HG03354 (cell line): ENCODE results near the gene LMF1.
"Not testable (repeated sequence)": the region's sequence is repeated elsewhere in the genome, so short reads cannot be mapped to it uniquely, and the experiment has no call there.

Experiments
- ATAC-seq: cut with Tn5 transposase; IDR thresholded peaks from one replicate; pipeline ENCODE4 v1.9.1; 2021; ENCODE audit warnings: mild to moderate bottlenecking; ENCODE audit not compliant: unreplicated experiment, poor library complexity, severe bottlenecking

The LMF1 gene

DNA sequence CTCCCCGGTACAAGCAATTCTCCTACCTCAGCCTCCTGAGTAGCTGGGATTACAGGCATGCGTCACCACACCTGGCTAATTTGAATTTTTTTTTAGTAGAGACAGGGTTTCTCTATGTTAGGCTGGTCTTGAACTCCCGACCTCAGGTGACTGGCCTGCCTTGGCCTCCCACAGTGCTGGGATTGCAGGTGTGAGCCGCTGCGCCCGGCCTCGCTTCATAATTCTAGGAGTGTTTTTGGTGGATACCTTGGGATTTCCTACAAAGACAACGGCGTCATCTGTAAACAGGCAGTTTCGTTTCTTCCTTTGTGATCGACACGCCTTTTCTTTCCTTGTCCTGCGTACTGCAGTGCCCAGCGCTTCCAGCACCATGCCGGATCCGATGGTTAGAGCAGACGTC, 109.3 kb downstream of the LMF1 start:
- no peak for ATAC-seq

DNA sequence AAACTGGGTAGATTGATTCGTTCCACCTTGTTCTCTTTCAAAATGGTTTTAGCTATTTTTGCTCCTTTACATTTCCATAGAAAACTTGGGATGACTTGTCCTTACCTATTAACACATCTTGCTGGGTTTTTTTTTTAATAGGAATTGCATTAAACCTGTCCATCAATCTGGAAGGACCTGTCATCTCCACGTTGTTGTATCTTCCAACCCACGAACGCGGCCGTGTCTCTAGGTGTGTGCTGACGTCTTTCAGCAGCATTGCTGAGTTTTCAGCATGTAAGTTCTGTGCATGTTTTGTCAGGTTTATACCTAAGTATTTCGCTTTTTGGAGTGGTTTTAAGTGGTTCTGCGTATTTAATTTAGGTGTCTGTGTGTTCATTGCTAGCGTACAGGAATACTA, 109.9 kb downstream of the LMF1 start:
- no peak for ATAC-seq

DNA sequence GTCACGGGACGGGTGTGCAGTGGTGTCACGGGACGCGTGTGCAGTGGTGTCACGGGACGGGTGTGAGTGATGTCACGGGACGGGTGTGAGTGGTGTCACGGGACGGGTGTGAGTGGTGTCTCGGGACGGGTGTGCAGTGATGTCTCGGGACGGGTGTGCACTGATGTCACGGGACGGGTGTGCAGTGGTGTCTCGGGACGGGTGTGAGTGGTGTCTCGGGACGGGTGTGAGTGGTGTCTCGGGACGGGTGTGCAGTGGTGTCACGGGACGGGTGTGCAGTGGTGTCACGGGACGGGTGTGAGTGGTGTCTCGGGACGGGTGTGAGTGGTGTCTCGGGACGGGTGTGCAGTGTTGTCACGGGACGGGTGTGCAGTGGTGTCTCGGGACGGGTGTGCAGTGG, 111.8 kb downstream of the LMF1 start:
- not testable (repeated sequence) for ATAC-seq

DNA sequence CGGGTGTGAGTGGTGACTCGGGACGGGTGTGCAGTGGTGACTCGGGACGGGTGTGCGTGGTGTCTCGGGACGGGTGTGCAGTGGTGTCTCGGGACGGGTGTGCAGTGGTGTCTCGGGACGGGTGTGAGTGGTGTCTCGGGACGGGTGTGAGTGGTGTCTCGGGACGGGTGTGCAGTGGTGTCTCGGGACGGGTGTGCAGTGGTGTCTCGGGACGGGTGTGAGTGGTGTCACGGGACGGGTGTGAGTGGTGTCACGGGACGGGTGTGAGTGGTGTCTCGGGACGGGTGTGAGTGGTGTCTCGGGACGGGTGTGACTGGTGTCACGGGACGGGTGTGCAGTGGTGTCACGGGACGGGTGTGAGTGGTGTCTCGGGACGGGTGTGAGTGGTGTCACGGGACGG, 112.3 kb downstream of the LMF1 start:
- not testable (repeated sequence) for ATAC-seq

DNA sequence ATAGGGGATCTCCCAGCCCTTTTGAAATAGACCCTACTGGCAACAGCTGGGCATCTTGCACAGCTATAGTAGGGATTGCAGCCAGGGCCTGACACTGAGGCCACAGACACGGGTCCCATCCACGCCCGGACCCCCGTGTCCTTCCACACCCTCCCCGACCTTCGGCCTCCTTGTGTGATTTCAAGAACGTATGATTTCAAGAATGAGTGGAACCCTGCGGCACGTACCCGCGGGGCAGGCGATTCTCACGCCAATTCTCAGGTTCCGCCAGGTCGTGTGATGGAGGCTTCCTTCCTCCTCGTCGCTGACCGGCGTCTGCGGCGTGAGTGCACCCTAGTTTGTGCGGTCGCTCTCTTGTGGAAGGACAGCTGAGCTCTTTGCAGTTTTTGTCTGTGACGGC, 114.0 kb downstream of the LMF1 start:
- ATAC-seq, result no peak

DNA sequence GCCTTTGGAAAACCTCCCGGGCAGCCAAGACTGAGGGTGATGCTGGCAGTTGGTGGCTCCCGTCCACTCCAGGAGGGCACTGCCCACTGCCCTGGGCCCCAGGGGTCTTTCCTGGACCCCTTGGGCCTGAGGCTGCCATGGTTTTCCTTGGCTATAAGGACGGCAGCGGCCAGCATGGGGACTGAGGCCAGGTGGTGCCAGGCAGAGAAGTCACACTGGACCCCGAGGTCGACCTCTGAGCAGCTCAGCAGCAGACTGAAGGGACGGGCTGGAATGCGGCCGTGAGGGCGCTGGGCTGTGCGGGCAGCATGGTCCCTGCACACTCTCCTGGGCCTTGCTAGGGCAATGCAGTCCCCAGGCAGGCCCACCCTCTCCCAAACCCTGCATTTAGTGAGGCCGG, 114.7 kb downstream of the LMF1 start:
- no peak for ATAC-seq

DNA sequence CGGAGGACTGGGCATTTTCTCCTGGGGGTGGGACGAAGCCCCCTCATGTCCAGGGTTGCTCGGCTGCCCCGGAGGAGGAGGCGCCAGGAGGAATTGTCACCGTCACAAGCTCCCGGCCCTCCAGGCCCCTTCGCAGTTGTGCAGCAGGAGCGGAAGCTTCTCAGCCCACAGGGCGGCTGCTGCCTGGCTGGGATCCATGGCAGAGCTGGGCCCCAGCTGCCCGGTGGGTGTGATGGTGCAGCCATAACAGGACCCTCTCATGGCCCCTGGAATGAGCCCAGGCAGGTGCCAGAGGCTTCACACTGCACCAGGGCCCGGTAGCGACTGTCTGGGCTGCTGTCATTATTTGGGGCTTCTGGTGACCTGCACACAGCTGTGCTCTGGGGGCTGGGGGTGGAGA, 115.3 kb downstream of the LMF1 start:
- no peak for ATAC-seq

DNA sequence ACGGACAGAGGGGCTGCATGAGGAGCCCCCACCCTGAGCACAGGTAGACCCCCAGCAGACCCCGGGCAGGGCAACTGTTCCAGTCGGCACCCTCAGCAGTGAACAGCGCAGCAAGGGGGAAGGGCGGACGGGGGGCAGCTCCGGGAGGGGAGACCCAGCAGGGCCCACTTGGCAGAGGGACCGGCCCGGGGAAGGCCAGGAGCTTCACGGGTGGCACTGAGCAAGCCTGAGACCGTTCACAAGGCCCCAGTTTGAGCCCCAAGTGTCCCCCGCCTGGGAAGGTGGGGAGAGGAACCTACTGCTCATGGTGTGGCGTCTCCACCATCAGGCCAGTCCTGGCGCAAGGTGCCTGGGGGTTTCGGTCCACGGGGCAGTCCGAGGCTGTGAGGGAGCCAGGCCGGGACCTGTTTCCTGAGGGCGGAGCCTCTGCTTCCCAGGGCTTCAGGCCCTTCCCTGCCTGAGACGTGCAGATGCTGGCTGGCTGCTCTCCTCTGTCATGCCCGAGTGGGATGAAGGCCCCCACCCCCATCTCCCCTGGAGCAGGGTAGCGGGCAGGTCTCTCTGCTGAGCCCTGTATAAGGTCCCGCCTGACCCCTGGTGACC, 115.9 kb downstream of the LMF1 start:
- ATAC-seq, result no peak

DNA sequence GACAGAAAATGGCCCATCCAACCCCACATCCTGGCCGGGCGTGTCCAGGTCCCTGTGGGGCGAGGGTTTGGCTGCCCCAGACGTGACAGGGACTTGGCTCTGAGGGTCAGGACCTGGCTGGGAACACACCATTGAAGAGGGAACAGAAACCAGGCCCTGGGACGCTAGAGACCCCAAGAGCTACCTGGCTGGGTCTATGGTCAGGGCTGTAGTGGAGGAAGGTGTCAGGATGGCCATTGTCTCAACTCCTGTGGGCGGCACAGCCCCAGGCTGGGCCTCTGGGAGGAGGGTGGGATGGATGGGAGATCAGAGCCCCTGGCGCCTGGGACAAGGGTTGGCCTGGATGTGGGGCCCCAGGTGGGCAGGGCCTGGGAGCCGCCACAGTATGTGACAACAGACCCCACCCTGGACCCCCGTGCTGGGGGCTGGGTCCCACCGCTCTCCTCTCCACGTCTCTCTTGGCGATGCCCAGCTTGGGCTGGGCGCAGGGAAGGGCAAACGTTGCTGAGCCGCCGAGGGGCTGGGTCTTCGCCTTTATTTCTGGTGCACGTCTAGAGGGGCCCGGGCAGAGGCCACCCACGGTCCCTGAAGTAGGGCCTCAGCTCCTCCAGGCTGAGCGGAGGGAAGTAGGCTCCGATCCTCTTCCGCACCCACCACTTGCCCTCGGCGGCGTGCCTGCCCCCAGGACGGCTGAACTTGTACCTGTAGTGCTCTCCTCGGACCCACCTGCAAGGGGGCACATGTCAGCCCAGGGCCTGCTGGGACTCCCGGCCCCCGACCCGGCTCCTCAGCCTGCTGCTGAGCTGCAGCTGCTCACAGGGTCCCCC, 116.6 kb downstream of the LMF1 start:
- ATAC-seq, result no peak

DNA sequence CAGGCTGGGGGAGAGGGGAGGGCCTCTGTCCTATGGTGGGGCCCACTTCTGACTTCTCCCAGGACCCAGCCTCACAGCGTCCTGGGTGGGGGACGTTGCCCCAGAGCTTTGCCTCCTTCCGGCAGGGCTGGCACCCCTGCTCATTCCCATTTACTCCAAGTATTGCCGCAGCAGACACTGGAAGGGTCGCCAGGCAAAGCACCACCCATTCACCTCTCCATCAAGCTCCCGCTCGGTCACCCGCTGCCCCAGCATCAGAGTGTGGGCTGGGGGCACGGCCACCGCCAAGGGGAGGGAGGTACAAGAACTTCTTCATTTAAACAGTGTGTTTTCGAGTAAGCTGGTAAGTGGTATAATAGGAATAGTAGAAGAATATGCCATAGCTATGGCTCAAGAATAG, 117.5 kb downstream of the LMF1 start:
- no peak for ATAC-seq

DNA sequence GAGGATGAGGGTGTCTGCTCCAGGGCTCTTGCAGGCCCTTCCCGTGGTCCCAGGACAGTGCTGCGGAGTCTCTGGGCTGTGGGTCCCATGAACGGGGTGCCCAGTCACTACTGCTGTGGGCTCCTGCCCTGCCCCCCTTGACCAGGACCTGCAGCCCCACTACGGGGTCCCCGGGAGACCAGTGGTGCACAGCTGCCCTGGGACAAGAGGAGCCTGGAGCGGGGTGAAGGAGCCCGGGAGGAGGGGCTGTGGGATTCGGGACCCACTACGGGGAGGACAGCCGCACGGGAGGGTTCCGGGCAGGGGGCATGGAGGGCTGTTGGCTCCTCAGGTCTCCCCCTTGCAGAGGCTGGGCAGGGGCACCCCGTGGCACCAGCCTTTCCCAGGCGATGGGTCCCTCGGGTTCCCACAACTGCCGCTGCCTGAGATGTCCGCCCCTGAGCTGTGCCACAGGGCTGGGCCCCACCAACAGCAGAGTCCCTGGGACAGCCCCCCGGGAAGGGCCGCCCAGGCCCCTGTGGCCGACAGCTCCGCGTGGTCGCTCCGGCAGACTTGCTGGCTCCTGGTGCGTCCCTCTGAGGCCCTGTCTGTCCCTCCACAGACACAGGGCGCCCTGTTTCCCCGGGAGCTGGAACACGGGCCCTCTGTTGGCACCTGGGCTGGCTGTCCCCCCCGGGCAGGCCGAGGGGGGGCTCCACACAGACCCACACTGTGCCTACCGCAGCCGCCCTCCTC, 118.2 kb downstream of the LMF1 start:
- no peak for ATAC-seq

DNA sequence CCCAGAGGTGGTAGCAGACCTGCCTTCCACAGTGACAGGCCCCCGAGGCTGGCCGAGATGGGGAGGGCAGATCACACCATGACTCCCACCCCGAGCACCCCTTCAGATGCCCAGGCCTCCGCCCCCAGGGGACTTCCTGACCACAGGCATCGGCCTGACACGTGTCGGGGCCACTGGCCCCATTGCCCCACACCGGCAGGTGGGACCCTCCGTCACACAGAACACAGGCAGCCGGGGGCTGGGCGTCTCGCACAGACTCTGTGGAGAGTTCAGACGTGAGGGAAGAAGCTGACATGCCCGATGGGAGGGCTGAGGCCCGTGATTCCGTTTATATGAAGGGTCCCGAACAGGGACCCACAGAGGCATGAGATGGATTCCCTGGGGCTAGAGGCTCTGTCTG, 118.9 kb downstream of the LMF1 start:
- no peak for ATAC-seq

DNA sequence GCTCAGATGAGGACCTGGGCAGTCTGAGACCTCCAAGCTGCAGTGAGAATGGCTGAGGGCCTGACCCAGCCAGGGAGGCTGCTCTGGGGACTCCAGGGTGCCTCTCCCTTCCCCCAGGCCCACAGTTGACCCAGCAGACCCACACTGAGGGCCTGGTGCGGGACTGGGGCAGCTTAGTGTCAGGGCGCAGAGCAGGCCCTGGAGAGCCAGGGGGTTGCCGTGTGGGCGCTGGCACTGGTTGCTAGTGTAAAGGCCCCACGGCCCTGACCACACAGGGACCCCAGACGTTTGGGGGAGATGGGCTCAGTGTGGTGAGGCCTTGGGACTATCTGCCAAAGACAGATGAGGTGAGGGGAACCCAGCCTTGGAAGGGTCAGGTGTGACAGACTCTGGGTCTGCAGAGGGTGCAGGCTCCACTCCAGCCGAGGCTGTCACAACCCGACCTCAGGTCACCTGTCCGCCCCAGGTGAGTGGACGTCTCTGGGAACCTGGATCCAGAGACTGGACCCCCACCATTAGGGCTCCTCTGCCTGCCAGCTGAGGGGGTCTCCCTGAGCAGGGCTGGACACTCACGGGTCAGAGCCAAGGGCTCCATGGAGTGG, 119.5 kb downstream of the LMF1 start:
- no peak for ATAC-seq

DNA sequence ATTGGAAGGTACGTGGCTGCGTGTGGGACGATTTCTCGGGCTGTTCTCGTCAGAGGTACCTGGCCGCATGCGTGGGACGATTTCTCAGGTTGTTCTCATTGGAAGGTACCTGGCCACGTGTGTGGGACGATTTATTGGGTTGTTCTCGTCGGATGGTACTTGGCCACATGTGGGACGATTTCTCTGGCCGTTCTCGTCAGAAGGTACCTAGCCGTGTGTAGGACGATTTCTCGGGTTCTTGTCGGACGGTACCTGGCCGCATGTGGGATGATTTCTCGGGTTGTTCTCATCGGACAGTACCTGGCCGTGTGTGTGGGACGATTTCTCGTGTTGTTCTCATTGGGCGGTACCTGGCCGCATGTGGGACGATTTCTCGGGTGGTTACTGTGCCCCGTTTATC, 120.1 kb downstream of the LMF1 start:
- ATAC-seq, result no peak

DNA sequence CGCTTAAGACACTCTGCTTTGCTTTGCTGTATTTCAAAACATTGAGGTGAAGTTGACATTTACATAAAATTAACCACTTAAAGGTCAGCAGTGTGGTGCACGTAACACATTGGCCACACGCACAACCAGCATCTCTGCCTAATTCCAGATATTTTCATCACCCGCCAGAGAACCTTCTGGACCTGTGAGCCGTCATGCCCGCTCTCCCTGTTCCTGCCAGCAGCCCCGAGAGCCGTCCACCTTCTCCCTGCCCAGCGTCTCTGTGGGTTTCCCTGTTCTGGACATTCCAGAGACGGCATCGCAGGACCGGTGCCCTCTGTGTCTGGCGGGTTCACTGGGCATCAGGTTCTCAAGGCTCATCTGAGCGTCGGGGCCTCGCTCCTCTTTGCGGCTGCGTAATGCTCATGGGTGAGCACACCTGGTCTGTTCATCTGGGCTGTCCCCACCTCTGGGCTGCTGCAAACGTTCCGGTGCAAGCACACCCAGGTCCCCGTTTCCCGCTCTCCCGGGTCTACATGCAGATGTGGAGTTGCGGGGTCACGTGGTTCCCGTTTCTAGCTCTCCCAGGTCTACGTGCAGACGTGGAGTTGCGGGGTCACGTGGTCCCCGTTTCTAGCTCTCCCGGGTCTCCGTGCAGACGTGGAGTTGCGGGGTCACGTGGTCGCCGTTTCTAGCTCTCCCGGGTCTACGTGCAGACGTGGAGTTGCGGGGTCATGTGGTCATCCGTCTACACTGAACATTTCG, 122.1 kb downstream of the LMF1 start:
- ATAC-seq, result no peak

DNA sequence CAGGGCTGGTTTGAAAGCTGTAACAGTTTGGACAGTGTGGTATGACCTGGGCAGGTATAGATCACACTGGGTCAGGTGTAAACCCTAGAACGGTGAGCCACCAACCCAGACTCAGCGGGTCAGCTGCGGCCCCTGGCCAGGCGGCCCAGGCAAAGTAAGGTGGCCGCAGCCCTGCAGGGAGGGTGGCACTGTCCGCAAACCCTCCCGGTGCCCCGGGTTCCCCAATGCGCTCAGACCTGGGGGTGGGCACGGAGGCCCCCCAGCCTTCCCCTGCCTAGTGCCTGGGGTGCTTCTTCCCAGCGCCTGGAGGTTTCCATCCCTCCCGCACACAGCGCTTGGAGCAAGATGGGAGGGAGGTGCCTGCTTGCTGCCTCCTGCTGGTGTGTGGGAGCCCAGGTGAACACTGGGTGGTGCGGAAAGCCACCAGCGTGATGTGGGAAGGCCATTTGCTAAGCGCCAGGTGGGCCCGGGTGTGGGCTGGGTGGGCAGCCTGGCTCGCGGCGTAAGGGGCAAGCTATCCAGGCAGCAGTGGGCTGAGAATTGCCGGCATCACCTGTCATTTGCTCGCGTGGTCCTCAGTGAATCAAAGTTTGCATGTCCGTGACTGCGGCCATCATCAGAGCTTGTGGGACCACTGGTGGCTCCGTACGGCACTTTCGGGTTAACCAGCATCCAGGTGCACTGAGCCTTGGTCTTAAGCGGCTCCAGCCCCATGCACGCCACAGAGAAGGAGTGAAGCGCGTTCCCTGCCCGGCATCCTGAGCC, 122.9 kb downstream of the LMF1 start:
- ATAC-seq, result no peak

DNA sequence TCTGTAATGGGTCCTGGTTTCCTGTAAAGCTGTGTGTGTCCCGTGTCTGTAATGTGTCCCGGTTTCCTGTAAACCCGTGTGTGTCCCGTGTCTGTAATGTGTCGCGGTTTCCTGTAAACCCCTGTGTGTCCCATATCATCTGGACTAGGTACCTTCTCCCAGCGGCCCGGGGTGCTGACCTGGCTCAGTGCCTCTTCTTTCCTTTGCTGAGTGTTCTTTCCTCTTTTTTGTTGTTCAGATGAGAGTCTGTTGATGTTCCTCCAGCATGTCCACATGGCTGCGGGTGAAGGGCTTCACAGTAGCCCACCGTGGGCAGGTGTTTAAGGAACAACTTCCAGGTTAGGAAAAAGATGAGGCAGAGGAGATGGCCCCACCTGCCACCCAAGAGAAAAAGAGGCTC, 123.6 kb downstream of the LMF1 start:
- ATAC-seq, result no peak

DNA sequence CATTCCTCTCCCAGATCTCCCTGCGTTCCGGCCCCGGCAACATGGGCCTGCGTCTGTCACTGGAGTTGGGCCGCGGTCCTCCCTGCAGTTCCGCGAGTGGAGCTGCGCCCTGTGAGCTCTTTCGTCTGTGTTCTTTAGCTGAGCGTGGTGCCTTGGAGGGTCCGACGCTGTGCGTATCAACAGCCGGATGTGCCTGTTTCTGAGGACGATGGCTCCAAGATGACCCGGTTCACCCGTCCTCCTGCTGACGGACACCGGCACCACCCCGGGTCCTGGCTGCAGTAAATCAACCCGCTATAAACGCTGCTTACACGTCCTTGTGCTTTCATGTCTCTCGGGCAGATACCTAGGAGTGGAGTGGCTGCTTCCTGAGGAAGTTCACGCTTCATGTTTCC, 125.4 kb downstream of the LMF1 start:
- no peak for ATAC-seq

DNA sequence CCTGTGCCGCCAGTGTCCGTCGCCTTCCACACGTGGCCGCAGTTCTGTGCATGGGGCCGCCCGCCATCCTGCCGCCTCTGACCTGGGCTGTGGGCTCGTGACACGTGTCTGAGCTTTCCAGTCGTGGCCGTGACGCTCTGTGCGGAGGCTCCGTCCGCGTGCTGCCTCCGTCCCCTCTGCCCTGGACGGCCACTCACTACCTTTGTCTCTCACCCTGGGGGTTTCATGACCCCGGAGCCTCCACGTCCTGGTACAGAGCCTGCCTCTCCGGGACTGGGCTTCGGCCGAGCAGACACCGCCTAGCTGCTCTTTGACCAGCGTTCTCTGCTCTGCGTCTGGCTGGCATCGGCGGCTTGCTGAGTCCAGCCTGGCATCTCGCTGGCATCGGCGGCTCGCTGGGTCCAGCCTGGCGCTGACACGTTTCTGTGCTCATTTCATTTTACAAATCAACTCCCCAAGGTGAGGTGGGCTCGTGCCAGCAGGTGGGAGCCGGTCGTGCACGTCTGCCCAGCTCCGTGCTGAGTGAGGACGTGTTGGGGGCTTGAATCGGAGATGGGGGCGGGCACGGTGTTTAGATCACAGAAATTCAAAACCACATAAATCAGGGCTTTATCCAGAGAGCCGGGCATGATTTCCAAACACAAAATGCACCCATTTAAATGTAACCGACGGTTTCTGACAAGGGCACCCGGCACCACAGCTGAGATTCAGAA, 126.0 kb downstream of the LMF1 start:
- ATAC-seq, result no peak
